HepG2 (cell line): Measurements from ENCODE around the gene NOC4L. TPM values are rescaled to one million over a fixed set of nuclear protein-coding genes. Genes with fewer than 3 reads are reported as not detected.
A peak's percentile ranks its signal among the peaks of the same experiment; 100 is the strongest.

ENCODE experiments used
- ETV6 ChIP-seq: sonication (generic); formaldehyde crosslinking; conservative IDR thresholded peaks from 2 replicates; pipeline ENCODE4 v1.4.0; 2020; ENCODE audit warnings: missing genetic modification reagents
- HCFC1 ChIP-seq: fragments of 150-350 bp; IDR thresholded peaks from 2 replicates; pipeline ENCODE4 v1.6.1; 2014; ENCODE audit warnings: low read depth, low read length
- KAT2B ChIP-seq: fragments of 150-350 bp; IDR thresholded peaks from 2 replicates; pipeline ENCODE4 v1.6.1; 2014; ENCODE audit warnings: low read depth, low read length, borderline replicate concordance
- KDM6A ChIP-seq: IDR thresholded peaks from 2 replicates; pipeline ENCODE4 v1.6.1; 2016; ENCODE audit warnings: low read depth
- MED8 ChIP-seq: sonication (generic); formaldehyde crosslinking; IDR thresholded peaks from 2 replicates; pipeline ENCODE4 v1.8.1; 2023; ENCODE audit warnings: mild to moderate bottlenecking, missing genetic modification reagents; ENCODE audit not compliant: insufficient replicate concordance
- MYNN ChIP-seq: sonication (generic); formaldehyde crosslinking; IDR thresholded peaks from 2 replicates; pipeline ENCODE4 v1.4.0; 2020; ENCODE audit warnings: mild to moderate bottlenecking, low read depth, missing genetic modification reagents
- NAIF1 ChIP-seq: sonication (generic); formaldehyde crosslinking; IDR thresholded peaks from 2 replicates; pipeline ENCODE4 v1.5.0; 2020; ENCODE audit warnings: mild to moderate bottlenecking, missing genetic modification reagents, borderline replicate concordance
- PHF20 ChIP-seq: sonication (generic); formaldehyde crosslinking; IDR thresholded peaks from 2 replicates; pipeline ENCODE4 v1.5.0; 2020; ENCODE audit warnings: mild to moderate bottlenecking, missing genetic modification reagents
- PHF8 ChIP-seq: sonication (generic); formaldehyde crosslinking; IDR thresholded peaks from 2 replicates; pipeline ENCODE4 v1.5.0; 2020; ENCODE audit warnings: missing genetic modification reagents
- RBFOX2 ChIP-seq: fragments of 200-400 bp; formaldehyde crosslinking; IDR thresholded peaks from 2 replicates; pipeline ENCODE4 v1.6.1; 2017; ENCODE audit warnings: low read depth, mild to moderate bottlenecking, low read length
- ZFP37 ChIP-seq: sonication (generic); formaldehyde crosslinking; IDR thresholded peaks from 2 replicates; pipeline ENCODE4 v1.4.0; 2020; ENCODE audit warnings: missing genetic modification reagents, borderline replicate concordance
- ZNF17 ChIP-seq: sonication (generic); formaldehyde crosslinking; IDR thresholded peaks from 2 replicates; pipeline ENCODE4 v1.5.0; 2020; ENCODE audit warnings: mild to moderate bottlenecking, missing genetic modification reagents
- ZNF205 ChIP-seq: IDR thresholded peaks from 2 replicates; pipeline ENCODE4 v1.6.1; 2018; ENCODE audit warnings: missing biosample characterization, missing genetic modification reagents
- ZNF256 ChIP-seq: sonication (generic); formaldehyde crosslinking; conservative IDR thresholded peaks from 2 replicates; pipeline ENCODE4 v1.4.0; 2020; ENCODE audit warnings: missing genetic modification reagents
- ZNF292 ChIP-seq: sonication (generic); formaldehyde crosslinking; IDR thresholded peaks from 2 replicates; pipeline ENCODE4 v1.8.1; 2022; ENCODE audit warnings: mild to moderate bottlenecking, low read depth, missing genetic modification reagents, borderline replicate concordance
- ZNF788 ChIP-seq: sonication (generic); formaldehyde crosslinking; IDR thresholded peaks from 2 replicates; pipeline ENCODE4 v1.5.0; 2020; ENCODE audit warnings: mild to moderate bottlenecking, missing genetic modification reagents, borderline replicate concordance
- ZNF879 ChIP-seq: sonication (generic); formaldehyde crosslinking; IDR thresholded peaks from 2 replicates; pipeline ENCODE4 v1.8.1; 2023; ENCODE audit warnings: missing genetic modification reagents
- polyA plus RNA-seq, 8 experiments: library from polyadenylated mRNA; depleted of rRNA in 3 of 8; stranded (reverse) in 7 of 8; unstranded in 1 of 8; fragments of >200 nt; fragmentation: Illumina TruSeq in 4 of 8; extraction: Trizol in 4 of 8; gene quantifications; 2 replicates each; pipeline versions ENCODE4 v1.2.1 to v1.2.3, GENCODE V29; 2011 to 2016; ENCODE audit warnings: low read depth in 4 of 8, missing spikeins in 1 of 8, mixed read lengths in 1 of 8; ENCODE audit not compliant: insufficient read depth in 1 of 8
- total RNA-seq, 5 experiments: library from RNA; depleted of rRNA; stranded (reverse); fragments of >200 nt; fragmentation: Illumina TruSeq; extraction: Trizol; gene quantifications; 2 replicates each; pipeline ENCODE4 v1.2.3, GENCODE V29; 2016; ENCODE audit warnings: low read depth in 1 of 5
- TF ChIP-seq, protein P1 (sequence below), 2 experiments: fragments of 450-650 bp in 1 of 2; sonication (generic) in 1 of 2; formaldehyde crosslinking in 1 of 2; IDR thresholded peaks; 2 replicates each; pipeline versions ENCODE4 v1.6.1 to v1.8.0; 2016 to 2022; ENCODE audit warnings: antibody characterized with exemption in 1 of 2, mild to moderate bottlenecking in 1 of 2, missing genetic modification reagents in 1 of 2
- TF ChIP-seq, protein P2 (sequence below): sonication (generic); formaldehyde crosslinking; IDR thresholded peaks from 2 replicates; pipeline ENCODE4 v1.9.0; 2021; ENCODE audit warnings: missing genetic modification reagents, mild to moderate bottlenecking, borderline replicate concordance
- TF ChIP-seq, protein P3 (sequence below): sonication (generic); formaldehyde crosslinking; IDR thresholded peaks from 2 replicates; pipeline ENCODE4 v1.4.0; 2020; ENCODE audit warnings: missing genetic modification reagents

NOC4L gene
- total and polyA plus RNA-seq, 2 of the 13 experiments (the other 11 are each of a cell fraction or from before 2014, with no cell fraction given), result 4.3 to 14.6 TPM

DNA sequence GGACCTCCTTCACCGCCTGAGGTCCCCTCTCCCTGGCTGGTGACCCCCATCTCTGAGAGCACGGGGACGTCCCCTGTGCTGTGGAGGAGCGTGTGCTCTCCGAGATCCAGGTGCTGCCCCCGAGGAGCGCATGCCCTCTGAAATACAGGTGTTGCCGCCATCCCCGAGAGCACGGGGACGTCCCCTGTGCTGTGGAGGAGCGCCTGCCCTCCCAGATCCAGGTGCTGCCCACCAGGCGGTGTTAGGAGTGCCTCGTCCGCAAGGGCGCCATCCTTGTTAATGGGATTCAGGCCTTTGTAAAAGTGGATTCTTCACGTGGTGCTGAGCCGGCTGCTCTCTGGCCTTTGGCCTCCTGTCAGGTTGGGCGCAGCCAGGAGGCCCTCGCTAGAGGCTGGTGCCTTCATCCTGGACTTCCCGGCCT lies 10.1 kb downstream of the NOC4L start (continued):
- 0 out of 2 replicates have a peak, but pooled peaks have one; percentile 5 for TF ChIP-seq ZNF205 (CRISPR knock-in tag)
- TF ChIP-seq ETV6 (CRISPR knock-in tag), result no peak
- TF ChIP-seq NAIF1 (CRISPR knock-in tag), result no peak
- TF ChIP-seq, protein P1, sequence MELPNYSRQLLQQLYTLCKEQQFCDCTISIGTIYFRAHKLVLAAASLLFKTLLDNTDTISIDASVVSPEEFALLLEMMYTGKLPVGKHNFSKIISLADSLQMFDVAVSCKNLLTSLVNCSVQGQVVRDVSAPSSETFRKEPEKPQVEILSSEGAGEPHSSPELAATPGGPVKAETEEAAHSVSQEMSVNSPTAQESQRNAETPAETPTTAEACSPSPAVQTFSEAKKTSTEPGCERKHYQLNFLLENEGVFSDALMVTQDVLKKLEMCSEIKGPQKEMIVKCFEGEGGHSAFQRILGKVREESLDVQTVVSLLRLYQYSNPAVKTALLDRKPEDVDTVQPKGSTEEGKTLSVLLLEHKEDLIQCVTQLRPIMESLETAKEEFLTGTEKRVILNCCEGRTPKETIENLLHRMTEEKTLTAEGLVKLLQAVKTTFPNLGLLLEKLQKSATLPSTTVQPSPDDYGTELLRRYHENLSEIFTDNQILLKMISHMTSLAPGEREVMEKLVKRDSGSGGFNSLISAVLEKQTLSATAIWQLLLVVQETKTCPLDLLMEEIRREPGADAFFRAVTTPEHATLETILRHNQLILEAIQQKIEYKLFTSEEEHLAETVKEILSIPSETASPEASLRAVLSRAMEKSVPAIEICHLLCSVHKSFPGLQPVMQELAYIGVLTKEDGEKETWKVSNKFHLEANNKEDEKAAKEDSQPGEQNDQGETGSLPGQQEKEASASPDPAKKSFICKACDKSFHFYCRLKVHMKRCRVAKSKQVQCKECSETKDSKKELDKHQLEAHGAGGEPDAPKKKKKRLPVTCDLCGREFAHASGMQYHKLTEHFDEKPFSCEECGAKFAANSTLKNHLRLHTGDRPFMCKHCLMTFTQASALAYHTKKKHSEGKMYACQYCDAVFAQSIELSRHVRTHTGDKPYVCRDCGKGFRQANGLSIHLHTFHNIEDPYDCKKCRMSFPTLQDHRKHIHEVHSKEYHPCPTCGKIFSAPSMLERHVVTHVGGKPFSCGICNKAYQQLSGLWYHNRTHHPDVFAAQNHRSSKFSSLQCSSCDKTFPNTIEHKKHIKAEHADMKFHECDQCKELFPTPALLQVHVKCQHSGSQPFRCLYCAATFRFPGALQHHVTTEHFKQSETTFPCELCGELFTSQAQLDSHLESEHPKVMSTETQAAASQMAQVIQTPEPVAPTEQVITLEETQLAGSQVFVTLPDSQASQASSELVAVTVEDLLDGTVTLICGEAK (IDR thresholded peaks at IDR 0.05), result no peak
- TF ChIP-seq, protein P1 (CRISPR knock-in tag; IDR thresholded peaks at IDR 0.05), result peak; percentile 26; the same call in 1 of the 2 replicates
- TF ChIP-seq KAT2B, result no peak
- 0 out of 2 replicates have a peak, but pooled peaks have one; percentile 50 for TF ChIP-seq ZNF788 (CRISPR knock-in tag)
- TF ChIP-seq RBFOX2, result no peak
- no peak for TF ChIP-seq ZNF17 (CRISPR knock-in tag)
- TF ChIP-seq KDM6A (CRISPR knock-in tag), result no peak
- TF ChIP-seq ZNF256 (CRISPR knock-in tag), result no peak
- TF ChIP-seq PHF8 (CRISPR knock-in tag), result 0 out of 2 replicates have a peak, but pooled peaks have one; percentile 21
- TF ChIP-seq ZFP37 (CRISPR knock-in tag), result no peak
- no peak for TF ChIP-seq MED8
- no peak for TF ChIP-seq PHF20 (CRISPR knock-in tag)
- no peak for TF ChIP-seq MYNN (CRISPR knock-in tag)
- TF ChIP-seq, protein P2, sequence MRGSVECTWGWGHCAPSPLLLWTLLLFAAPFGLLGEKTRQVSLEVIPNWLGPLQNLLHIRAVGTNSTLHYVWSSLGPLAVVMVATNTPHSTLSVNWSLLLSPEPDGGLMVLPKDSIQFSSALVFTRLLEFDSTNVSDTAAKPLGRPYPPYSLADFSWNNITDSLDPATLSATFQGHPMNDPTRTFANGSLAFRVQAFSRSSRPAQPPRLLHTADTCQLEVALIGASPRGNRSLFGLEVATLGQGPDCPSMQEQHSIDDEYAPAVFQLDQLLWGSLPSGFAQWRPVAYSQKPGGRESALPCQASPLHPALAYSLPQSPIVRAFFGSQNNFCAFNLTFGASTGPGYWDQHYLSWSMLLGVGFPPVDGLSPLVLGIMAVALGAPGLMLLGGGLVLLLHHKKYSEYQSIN (CRISPR knock-in tag), result no peak
- TF ChIP-seq ZNF879, result no peak
- no peak for TF ChIP-seq ZNF292 (CRISPR knock-in tag)
- no peak for TF ChIP-seq HCFC1
- TF ChIP-seq, protein P3, sequence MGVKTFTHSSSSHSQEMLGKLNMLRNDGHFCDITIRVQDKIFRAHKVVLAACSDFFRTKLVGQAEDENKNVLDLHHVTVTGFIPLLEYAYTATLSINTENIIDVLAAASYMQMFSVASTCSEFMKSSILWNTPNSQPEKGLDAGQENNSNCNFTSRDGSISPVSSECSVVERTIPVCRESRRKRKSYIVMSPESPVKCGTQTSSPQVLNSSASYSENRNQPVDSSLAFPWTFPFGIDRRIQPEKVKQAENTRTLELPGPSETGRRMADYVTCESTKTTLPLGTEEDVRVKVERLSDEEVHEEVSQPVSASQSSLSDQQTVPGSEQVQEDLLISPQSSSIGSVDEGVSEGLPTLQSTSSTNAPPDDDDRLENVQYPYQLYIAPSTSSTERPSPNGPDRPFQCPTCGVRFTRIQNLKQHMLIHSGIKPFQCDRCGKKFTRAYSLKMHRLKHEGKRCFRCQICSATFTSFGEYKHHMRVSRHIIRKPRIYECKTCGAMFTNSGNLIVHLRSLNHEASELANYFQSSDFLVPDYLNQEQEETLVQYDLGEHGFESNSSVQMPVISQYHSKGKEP, result no peak
